K562 (cell line): Measurements from ENCODE around the gene MYBPHL. TPM values are rescaled to one million over a fixed set of nuclear protein-coding genes. Genes with fewer than 3 reads are reported as not detected.
A peak's percentile ranks its signal among the peaks of the same experiment; 100 is the strongest.

ENCODE experiments used
- SAP30 ChIP-seq: fragments of 200-600 bp; sonication (generic); IDR thresholded peaks from 2 replicates; pipeline ENCODE4 v1.6.1; 2012; ENCODE audit warnings: borderline replicate concordance, low read depth, mild to moderate bottlenecking, moderate library complexity, low read length, control low read depth, inconsistent platforms; ENCODE audit not compliant: insufficient read depth, poor library complexity, severe bottlenecking
- polyA plus RNA-seq, 8 experiments: library from polyadenylated mRNA; depleted of rRNA in 4 of 8; stranded (reverse) in 5 of 8; unstranded in 3 of 8; fragments of >200 nt; fragmentation: Nextera tagmentation in 2 of 8; fragmentation: Illumina TruSeq in 1 of 8; extraction: Ambion mirVana in 2 of 8; extraction: Trizol in 1 of 8; gene quantifications; 2 replicates each; pipeline versions ENCODE4 v1.2.1 to v1.2.3, GENCODE V29; 2011 to 2014; ENCODE audit warnings: inconsistent platforms in 1 of 8, missing spikeins in 1 of 8
- total RNA-seq, 7 experiments: library from RNA; depleted of rRNA in 6 of 7; stranded (reverse); fragments of >200 nt in 6 of 7; fragmentation: Illumina TruSeq in 2 of 7; extraction: Trizol in 2 of 7; gene quantifications; 2 replicates each; pipeline versions ENCODE4 v1.2.1 to v1.2.3, GENCODE V29; 2011 to 2021; ENCODE audit warnings: low replicate concordance in 1 of 7
- TF ChIP-seq, protein P1 (sequence below): fragments of 450-650 bp; IDR thresholded peaks from 2 replicates; pipeline ENCODE4 v1.6.1; 2017; ENCODE audit warnings: antibody characterized with exemption, mild to moderate bottlenecking

The MYBPHL gene
- total and polyA plus RNA-seq, 9 of the 15 experiments (the other 6 are each of a cell fraction or from before 2014, with no cell fraction given), result 0.20 to 1.9 (median 0.33) TPM

DNA sequence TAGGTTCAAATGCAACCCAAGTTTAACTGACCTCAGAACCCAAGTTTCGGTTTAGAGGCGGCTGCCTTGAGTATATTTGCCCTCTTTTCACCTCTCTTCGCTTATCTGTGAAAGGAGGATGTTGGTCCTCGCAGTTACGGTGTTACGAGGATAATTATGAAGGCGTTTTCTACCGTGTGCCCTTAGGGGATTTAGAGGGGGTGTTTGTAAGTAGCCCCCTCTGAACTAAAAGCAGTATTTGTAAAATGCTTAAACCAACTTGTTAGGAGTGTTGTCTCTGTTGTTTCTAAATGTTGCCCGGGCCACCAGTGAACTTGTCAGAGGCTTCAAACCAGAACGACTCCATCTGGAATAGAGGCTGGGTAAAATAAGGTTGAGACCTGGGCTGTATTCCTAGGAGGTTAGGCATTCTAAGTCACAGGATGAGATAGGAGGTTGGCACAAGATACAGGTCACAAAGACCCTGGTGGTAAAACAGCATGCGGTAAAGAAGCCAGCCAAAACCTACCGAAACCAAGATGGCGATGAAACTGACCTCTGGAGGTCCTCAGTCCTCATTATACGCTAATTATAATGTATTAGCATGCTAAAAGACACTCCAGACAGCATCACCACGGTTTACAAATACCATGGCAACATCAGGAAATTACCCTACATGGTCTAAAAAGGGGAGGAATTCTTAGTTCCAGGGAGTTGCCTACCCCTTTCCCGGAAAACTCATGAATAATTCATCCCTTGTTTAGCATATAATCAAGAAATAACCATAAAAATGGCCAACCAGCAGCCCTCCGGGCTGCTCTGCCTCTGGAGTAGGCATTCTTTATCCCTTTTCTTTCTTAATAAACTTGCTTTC lies 22.8 kb downstream of the MYBPHL start (continued):
- TF ChIP-seq, protein P1, sequence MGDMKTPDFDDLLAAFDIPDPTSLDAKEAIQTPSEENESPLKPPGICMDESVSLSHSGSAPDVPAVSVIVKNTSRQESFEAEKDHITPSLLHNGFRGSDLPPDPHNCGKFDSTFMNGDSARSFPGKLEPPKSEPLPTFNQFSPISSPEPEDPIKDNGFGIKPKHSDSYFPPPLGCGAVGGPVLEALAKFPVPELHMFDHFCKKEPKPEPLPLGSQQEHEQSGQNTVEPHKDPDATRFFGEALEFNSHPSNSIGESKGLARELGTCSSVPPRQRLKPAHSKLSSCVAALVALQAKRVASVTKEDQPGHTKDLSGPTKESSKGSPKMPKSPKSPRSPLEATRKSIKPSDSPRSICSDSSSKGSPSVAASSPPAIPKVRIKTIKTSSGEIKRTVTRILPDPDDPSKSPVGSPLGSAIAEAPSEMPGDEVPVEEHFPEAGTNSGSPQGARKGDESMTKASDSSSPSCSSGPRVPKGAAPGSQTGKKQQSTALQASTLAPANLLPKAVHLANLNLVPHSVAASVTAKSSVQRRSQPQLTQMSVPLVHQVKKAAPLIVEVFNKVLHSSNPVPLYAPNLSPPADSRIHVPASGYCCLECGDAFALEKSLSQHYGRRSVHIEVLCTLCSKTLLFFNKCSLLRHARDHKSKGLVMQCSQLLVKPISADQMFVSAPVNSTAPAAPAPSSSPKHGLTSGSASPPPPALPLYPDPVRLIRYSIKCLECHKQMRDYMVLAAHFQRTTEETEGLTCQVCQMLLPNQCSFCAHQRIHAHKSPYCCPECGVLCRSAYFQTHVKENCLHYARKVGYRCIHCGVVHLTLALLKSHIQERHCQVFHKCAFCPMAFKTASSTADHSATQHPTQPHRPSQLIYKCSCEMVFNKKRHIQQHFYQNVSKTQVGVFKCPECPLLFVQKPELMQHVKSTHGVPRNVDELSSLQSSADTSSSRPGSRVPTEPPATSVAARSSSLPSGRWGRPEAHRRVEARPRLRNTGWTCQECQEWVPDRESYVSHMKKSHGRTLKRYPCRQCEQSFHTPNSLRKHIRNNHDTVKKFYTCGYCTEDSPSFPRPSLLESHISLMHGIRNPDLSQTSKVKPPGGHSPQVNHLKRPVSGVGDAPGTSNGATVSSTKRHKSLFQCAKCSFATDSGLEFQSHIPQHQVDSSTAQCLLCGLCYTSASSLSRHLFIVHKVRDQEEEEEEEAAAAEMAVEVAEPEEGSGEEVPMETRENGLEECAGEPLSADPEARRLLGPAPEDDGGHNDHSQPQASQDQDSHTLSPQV, result peak; percentile 76
- no peak for TF ChIP-seq SAP30
